Chondrocyte (in vitro differentiated cells): Measurements from ENCODE around the gene GRPEL2. TPM values are rescaled to one million over a fixed set of nuclear protein-coding genes. Genes with fewer than 3 reads are reported as not detected.
A peak's percentile ranks its signal among the peaks of the same experiment; 100 is the strongest.

Experiments used
- DNase-seq: peaks from one replicate; pipeline ENCODE4 v3.0.0; 2021; ENCODE audit warnings: mixed read lengths, low spot score
- H3K27ac Mint-ChIP-seq: one replicate; pipeline ENCODE4 v1.8.0; 2021; ENCODE audit warnings: mild to moderate bottlenecking, moderate library complexity, mixed read lengths; ENCODE audit not compliant: unreplicated experiment
- H3K27me3 Mint-ChIP-seq: 2 replicates; pipeline ENCODE4 v1.8.0; 2021; ENCODE audit warnings: low read depth, mixed read lengths
- H3K36me3 Mint-ChIP-seq: 2 replicates; pipeline ENCODE4 v1.8.0; 2021; ENCODE audit warnings: low read depth, mixed read lengths
- H3K4me1 Mint-ChIP-seq: 2 replicates; pipeline ENCODE4 v1.8.0; 2021; ENCODE audit warnings: low read depth, mild to moderate bottlenecking, mixed read lengths
- H3K4me3 Mint-ChIP-seq: one replicate; pipeline ENCODE4 v1.8.0; 2021; ENCODE audit warnings: mild to moderate bottlenecking, moderate library complexity, mixed read lengths; ENCODE audit not compliant: unreplicated experiment
- H3K9me3 Mint-ChIP-seq: 2 replicates; pipeline ENCODE4 v1.8.0; 2021; ENCODE audit warnings: low read depth, mixed read lengths
- long read RNA-seq: library from polyadenylated mRNA; stranded (forward); transcript quantifications from one replicate; pipeline ENCODE4 v2.0.0, GENCODE V29; 2021
- total RNA-seq: library from RNA; stranded (reverse); gene quantifications from 3 replicates; pipeline ENCODE4 v1.2.1, GENCODE V29; 2021
- TF ChIP-seq, protein P1 (sequence below): fragments of 200-600 bp; sonication (generic); IDR thresholded peaks from 2 replicates; pipeline ENCODE4 v1.5.0; 2021; ENCODE audit warnings: antibody characterized with exemption, mild to moderate bottlenecking, moderate library complexity

Gene GRPEL2, protein sequence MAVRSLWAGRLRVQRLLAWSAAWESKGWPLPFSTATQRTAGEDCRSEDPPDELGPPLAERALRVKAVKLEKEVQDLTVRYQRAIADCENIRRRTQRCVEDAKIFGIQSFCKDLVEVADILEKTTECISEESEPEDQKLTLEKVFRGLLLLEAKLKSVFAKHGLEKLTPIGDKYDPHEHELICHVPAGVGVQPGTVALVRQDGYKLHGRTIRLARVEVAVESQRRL
- 13.2 to 27.3 TPM (median 25.5 TPM) in 3 replicates for total RNA-seq
- long read RNA-seq, full-length matches to known transcripts: 3 of 9 reads
- long read RNA-seq, partial matches to known transcripts: 5 of 9 reads
- long read RNA-seq, other reads (novel, unspliced or antisense): 1 of 9 reads

DNA sequence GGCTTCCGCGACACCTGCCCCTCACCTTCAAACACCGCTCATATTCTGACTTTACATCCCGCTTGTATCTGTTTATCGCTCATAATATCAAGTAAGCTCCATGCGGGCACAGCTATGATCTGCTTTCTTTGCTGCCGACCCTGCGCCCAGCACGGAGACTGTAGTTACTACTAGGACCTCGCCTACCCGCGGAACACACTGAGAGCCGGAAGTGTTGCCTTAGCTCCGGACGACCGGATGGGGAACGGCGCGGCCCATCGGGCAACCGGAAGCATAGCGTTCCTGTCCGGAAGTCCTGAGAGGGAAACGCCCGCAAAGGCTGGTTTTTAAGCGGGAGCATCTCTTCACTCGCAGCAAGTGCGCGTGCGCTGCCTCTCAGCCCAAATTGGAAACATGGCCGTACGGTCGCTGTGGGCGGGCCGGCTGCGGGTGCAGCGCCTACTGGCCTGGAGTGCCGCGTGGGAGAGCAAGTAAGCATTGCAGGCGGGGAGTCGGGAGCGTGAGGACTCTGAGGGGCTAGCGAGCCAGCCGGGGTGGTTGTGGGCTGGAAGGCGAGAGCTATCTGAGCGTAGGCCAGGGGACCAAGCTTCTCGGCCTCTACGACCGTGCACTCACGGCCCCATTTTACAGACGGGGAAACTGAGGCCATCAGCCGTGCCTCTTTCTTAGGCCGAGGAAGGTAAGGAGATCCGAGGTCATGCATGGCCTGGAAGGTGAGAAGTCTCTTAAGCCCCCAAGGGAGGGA, at the start of gene GRPEL2:
TSS of gene GRPEL2 (plus strand) at position 353 of the 745 bp plus-strand sequence. CDS start at position 394, 41 bp downstream.
- Mint-ChIP-seq H3K36me3 (peaks cover 14% of the 10 kb centered on the region), H3K4me3 (peak within 1 kb of the TSS; percentile 91), H3K27ac (peak within 1 kb of the TSS; percentile 99), H3K27me3 (no peaks in the 10 kb centered on the region), H3K4me1 (peaks cover 47% of the 10 kb centered on the region), H3K9me3 (no peaks in the 10 kb centered on the region)
- peak; percentile 99 for DNase-seq
- TF ChIP-seq, protein P1, sequence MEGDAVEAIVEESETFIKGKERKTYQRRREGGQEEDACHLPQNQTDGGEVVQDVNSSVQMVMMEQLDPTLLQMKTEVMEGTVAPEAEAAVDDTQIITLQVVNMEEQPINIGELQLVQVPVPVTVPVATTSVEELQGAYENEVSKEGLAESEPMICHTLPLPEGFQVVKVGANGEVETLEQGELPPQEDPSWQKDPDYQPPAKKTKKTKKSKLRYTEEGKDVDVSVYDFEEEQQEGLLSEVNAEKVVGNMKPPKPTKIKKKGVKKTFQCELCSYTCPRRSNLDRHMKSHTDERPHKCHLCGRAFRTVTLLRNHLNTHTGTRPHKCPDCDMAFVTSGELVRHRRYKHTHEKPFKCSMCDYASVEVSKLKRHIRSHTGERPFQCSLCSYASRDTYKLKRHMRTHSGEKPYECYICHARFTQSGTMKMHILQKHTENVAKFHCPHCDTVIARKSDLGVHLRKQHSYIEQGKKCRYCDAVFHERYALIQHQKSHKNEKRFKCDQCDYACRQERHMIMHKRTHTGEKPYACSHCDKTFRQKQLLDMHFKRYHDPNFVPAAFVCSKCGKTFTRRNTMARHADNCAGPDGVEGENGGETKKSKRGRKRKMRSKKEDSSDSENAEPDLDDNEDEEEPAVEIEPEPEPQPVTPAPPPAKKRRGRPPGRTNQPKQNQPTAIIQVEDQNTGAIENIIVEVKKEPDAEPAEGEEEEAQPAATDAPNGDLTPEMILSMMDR: peak; percentile 12

DNA sequence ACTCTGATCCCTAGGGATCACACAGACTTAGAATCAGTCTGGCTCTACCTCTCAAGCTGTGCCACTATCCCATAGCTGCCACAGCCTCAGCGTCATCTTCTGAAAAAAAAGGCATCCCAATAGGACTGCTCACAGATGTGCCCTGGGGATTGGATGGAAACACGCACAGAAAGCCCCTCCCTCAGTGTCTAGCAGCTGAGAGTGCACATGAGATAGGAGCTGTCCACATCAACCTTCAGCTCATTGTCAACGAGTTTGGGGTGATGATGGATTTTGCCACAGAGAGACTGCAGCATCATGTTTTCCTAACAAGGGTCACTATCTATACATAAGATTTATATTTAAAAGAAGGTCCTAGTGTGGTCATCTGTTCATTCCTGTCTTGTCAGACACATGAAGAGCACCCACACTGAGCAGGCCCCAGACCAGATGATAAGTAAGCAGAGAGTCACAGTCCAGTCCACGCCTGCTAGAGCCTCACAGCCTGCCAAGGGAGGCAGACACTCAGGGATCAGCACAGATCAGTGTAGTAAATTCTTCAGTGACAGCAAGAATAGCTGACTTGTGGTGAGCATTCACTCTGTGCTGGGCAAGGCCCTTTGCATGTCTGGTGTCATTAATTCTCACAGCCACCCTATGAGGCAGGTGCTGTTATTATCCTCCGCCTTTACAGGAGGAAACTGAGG, 47.8 kb upstream of the GRPEL2 start:
- no peaks in the 10 kb centered on the region for H3K9me3 Mint-ChIP-seq
- H3K4me1 Mint-ChIP-seq: no peaks in the 10 kb centered on the region
- DNase-seq: no peak
- no peak overlapping the region for H3K27ac Mint-ChIP-seq
- peaks cover 5% of the 10 kb centered on the region for H3K27me3 Mint-ChIP-seq
- TF ChIP-seq, protein P1: no peak
- no peak overlapping the region for H3K4me3 Mint-ChIP-seq
- no peaks in the 10 kb centered on the region for H3K36me3 Mint-ChIP-seq

GRCh38 chr5:149298163-149298562, 47.1 kb upstream of the GRPEL2 start:
- no peak overlapping the region for H3K4me3 Mint-ChIP-seq
- DNase-seq: no peak
- no peak overlapping the region for H3K27ac Mint-ChIP-seq
- H3K36me3 Mint-ChIP-seq: no peaks in the 10 kb centered on the region
- no peaks in the 10 kb centered on the region for H3K9me3 Mint-ChIP-seq
- H3K4me1 Mint-ChIP-seq: no peaks in the 10 kb centered on the region
- peaks cover 5% of the 10 kb centered on the region for H3K27me3 Mint-ChIP-seq
- TF ChIP-seq, protein P1: no peak

DNA sequence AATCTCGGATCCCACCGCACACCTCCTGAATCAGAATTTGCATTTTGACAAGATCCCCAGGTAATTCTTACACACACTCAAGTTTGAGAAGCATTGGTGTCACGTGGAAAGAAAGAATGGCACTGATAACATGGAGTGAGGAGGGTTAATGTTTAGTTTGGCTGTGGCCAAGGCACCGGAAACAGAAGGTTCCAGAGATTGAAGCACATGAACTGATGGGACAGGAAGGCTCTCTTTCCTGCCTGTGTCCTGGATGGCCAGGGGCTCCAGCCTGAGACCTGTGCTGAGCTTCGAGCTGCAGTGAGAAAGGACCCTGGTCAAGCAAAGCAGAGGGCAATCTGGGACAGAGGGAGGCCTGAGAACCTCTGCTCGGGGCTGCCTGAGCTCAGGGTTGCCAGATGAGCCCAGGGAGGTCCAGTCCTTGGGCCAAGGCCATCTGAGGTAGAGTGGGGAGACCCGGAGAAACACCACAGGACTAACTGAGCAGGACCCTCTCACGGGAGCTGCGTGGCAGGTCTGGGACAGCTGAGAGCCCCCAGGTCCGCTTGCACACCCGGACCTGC, 46.4 kb upstream of the GRPEL2 start:
- no peak for DNase-seq
- no peaks in the 10 kb centered on the region for H3K9me3 Mint-ChIP-seq
- no peak overlapping the region for H3K27ac Mint-ChIP-seq
- H3K27me3 Mint-ChIP-seq: peaks cover 5% of the 10 kb centered on the region
- no peak overlapping the region for H3K4me3 Mint-ChIP-seq
- TF ChIP-seq, protein P1: no peak
- no peaks in the 10 kb centered on the region for H3K4me1 Mint-ChIP-seq
- no peaks in the 10 kb centered on the region for H3K36me3 Mint-ChIP-seq
